Parathyroid adenoma (tissue), 2 donors: ENCODE data around the gene GFPT2.

ENCODE experiments used
- H2AFZ ChIP-seq: fragments of 300-600 bp; sonication (generic); one replicate; pipeline ENCODE4 v1.7.0; 2017; ENCODE audit warnings: antibody characterized with exemption, mild to moderate bottlenecking
- H3K27ac ChIP-seq: fragments of 300-600 bp; sonication (generic); one replicate; pipeline ENCODE4 v1.7.0; 2017
- H3K27me3 ChIP-seq: fragments of 300-600 bp; sonication (generic); one replicate; pipeline ENCODE4 v1.7.0; 2017; ENCODE audit warnings: low read length; ENCODE audit not compliant: control insufficient read depth, insufficient read depth
- H3K36me3 ChIP-seq: fragments of 300-600 bp; sonication (generic); one replicate; pipeline ENCODE4 v1.7.0; 2017; ENCODE audit warnings: low read length; ENCODE audit not compliant: control insufficient read depth, insufficient read depth
- H3K4me1 ChIP-seq: fragments of 300-600 bp; sonication (generic); one replicate; pipeline ENCODE4 v1.7.0; 2017; ENCODE audit warnings: control low read depth
- H3K4me2 ChIP-seq: fragments of 300-600 bp; sonication (generic); one replicate; pipeline ENCODE4 v1.7.0; 2017; ENCODE audit warnings: low read length
- H3K4me3 ChIP-seq: fragments of 300-600 bp; sonication (generic); one replicate; pipeline ENCODE4 v1.7.0; 2017; ENCODE audit warnings: low read depth, low read length
- H3K79me2 ChIP-seq: fragments of 300-600 bp; sonication (generic); one replicate; pipeline ENCODE4 v1.7.0; 2017; ENCODE audit warnings: control low read depth
- H3K9ac ChIP-seq: fragments of 300-600 bp; sonication (generic); one replicate; pipeline ENCODE4 v1.7.0; 2017; ENCODE audit warnings: mild to moderate bottlenecking
- H3K9me3 ChIP-seq: fragments of 300-600 bp; sonication (generic); one replicate; pipeline ENCODE4 v1.7.0; 2017; ENCODE audit warnings: low read length; ENCODE audit not compliant: control insufficient read depth
- CTCF ChIP-seq: fragments of 300-600 bp; sonication (generic); IDR thresholded peaks from one replicate; pipeline ENCODE4 v1.7.0; 2017; ENCODE audit warnings: antibody characterized with exemption, mild to moderate bottlenecking
- donor health status: primary hyperparathyroidism.

Gene GFPT2

GRCh38 chr5:180375955-180376354 is 22.8 kb upstream of the GFPT2 start:
- Histone ChIP-seq H3K4me1 (no peaks in the 10 kb centered on the region), H3K9me3 (no peaks in the 10 kb centered on the region), H3K36me3 (no peaks in the 10 kb centered on the region), H2AFZ (no peak overlapping the region), H3K4me3 (no peak overlapping the region), H3K27me3 (no peaks in the 10 kb centered on the region), H3K4me2 (no peak overlapping the region), H3K27ac (no peak overlapping the region), H3K9ac (no peak overlapping the region), H3K79me2 (no peaks in the 10 kb centered on the region)
- no peak for TF ChIP-seq CTCF

GRCh38 chr5:180375291-180375690 is 22.2 kb upstream of the GFPT2 start:
- H3K36me3 ChIP-seq: no peaks in the 10 kb centered on the region
- no peak overlapping the region for H3K27ac ChIP-seq
- no peaks in the 10 kb centered on the region for H3K9me3 ChIP-seq
- H3K4me1 ChIP-seq: no peaks in the 10 kb centered on the region
- H3K79me2 ChIP-seq: no peaks in the 10 kb centered on the region
- H3K27me3 ChIP-seq: no peaks in the 10 kb centered on the region
- TF ChIP-seq CTCF: no peak
- H3K9ac ChIP-seq: no peak overlapping the region
- no peak overlapping the region for H2AFZ ChIP-seq
- no peak overlapping the region for H3K4me2 ChIP-seq
- H3K4me3 ChIP-seq: no peak overlapping the region

- no peak overlapping the region for H3K27ac ChIP-seq
- no peak overlapping the region for H2AFZ ChIP-seq
- H3K9ac ChIP-seq: no peak overlapping the region
- H3K4me3 ChIP-seq: no peak overlapping the region
- H3K9me3 ChIP-seq: no peaks in the 10 kb centered on the region
- H3K4me1 ChIP-seq: no peaks in the 10 kb centered on the region
- H3K4me2 ChIP-seq: no peak overlapping the region
- TF ChIP-seq CTCF: no peak
- H3K36me3 ChIP-seq: no peaks in the 10 kb centered on the region
- H3K27me3 ChIP-seq: no peaks in the 10 kb centered on the region
- H3K79me2 ChIP-seq: no peaks in the 10 kb centered on the region
Measured at GRCh38 chr5:180373870-180374269, 20.7 kb upstream of the GFPT2 start.

GRCh38 chr5:180373454-180373853 is 20.3 kb upstream of the GFPT2 start:
- Histone ChIP-seq H3K4me3 (no peak overlapping the region), H3K36me3 (no peaks in the 10 kb centered on the region), H3K4me1 (no peaks in the 10 kb centered on the region), H3K9me3 (no peaks in the 10 kb centered on the region), H3K9ac (no peak overlapping the region), H3K27me3 (no peaks in the 10 kb centered on the region), H3K4me2 (no peak overlapping the region), H3K79me2 (no peaks in the 10 kb centered on the region), H3K27ac (no peak overlapping the region), H2AFZ (no peak overlapping the region)
- no peak for TF ChIP-seq CTCF

- Histone ChIP-seq H3K27ac (no peak overlapping the region), H3K36me3 (no peaks in the 10 kb centered on the region), H2AFZ (no peak overlapping the region), H3K9me3 (no peaks in the 10 kb centered on the region), H3K4me2 (no peak overlapping the region), H3K4me3 (no peak overlapping the region), H3K79me2 (no peaks in the 10 kb centered on the region), H3K4me1 (no peaks in the 10 kb centered on the region), H3K27me3 (no peaks in the 10 kb centered on the region), H3K9ac (no peak overlapping the region)
- TF ChIP-seq CTCF: no peak
Measured at GRCh38 chr5:180371949-180372348, 18.8 kb upstream of the GFPT2 start.
